B cell (primary cell): ENCODE measurements around the gene ZNF441. TPM values are rescaled to one million over a fixed set of nuclear protein-coding genes. Genes with fewer than 3 reads are reported as not detected.

Source experiments
- ATAC-seq: fragments of 200-7000 bp; cut with Tn5 transposase; one replicate; pipeline ENCODE4 v1.10.0; 2021; ENCODE audit warnings: low read depth, mild to moderate bottlenecking, moderate number of reproducible peaks, moderate library complexity
- CTCF ChIA-PET: fragments of 350-600 bp; sonication (Branson Sonifier 250); formaldehyde crosslinking; loops from one replicate; lab custom pipeline; 2021; ENCODE audit warnings: antibody characterized with exemption, inconsistent platforms; lab: Charles Lee
- POLR2A ChIA-PET: fragments of 350-600 bp; sonication (Branson Sonifier 250); formaldehyde crosslinking; loops from one replicate; lab custom pipeline; 2021; ENCODE audit warnings: antibody characterized with exemption; lab: Charles Lee
- DNase-seq: peaks from one replicate; pipeline ENCODE4 v3.0.0; 2013
- H2AFZ ChIP-seq: 2 replicates; pipeline ENCODE4 v1.6.1; 2012; ENCODE audit warnings: mild to moderate bottlenecking, low read depth, low read length; ENCODE audit not compliant: insufficient read depth, poor library complexity, severe bottlenecking
- H3K27ac ChIP-seq, 2 donors: 1 replicate in 1 of 2; 2 replicates in 1 of 2; pipeline ENCODE4 v1.5.1; 2012 to 2013; ENCODE audit warnings: low read length in 2 of 2, mild to moderate bottlenecking in 2 of 2, moderate library complexity in 1 of 2
- H3K27me3 ChIP-seq, 4 experiments: fragments of 200-600 bp in 1 of 4; sonication (generic) in 1 of 4; replicated peaks in 1 of 4; 1 replicate in 2 of 4; 2 replicates in 2 of 4; pipeline versions ENCODE4 v1.6.1 to v1.7.0; 2013 to 2016; ENCODE audit warnings: low read length in 3 of 4, mild to moderate bottlenecking in 2 of 4, mixed read lengths in 1 of 4, moderate library complexity in 1 of 4; ENCODE audit not compliant: insufficient read depth in 4 of 4, control insufficient read depth in 3 of 4; ENCODE audit errors: control extremely low read depth in 1 of 4
- H3K36me3 ChIP-seq, 2 experiments: replicated peaks in 1 of 2; 1 replicate in 1 of 2; 2 replicates in 1 of 2; pipeline versions ENCODE4 v1.6.1 to v1.7.1; 2013; ENCODE audit warnings: low read length in 1 of 2; ENCODE audit not compliant: insufficient read depth in 2 of 2, control insufficient read depth in 1 of 2; ENCODE audit errors: control extremely low read depth in 1 of 2, extremely low read depth in 1 of 2
- H3K4me1 ChIP-seq, 2 donors: fragments of 200-600 bp in 1 of 2; sonication (generic) in 1 of 2; 1 replicate in 1 of 2; 2 replicates in 1 of 2; pipeline versions ENCODE4 v1.5.1 to v1.6.1; 2013 to 2017; ENCODE audit warnings: low read length in 2 of 2; ENCODE audit not compliant: control insufficient read depth in 2 of 2, insufficient read depth in 2 of 2
- H3K4me2 ChIP-seq: replicated peaks from 2 replicates; pipeline ENCODE3; 2012; ENCODE audit warnings: mild to moderate bottlenecking, low read depth, low read length; ENCODE audit not compliant: poor library complexity, severe bottlenecking
- H3K4me3 ChIP-seq, 5 experiments: fragments of 200-600 bp in 1 of 5; sonication (generic) in 1 of 5; 1 replicate in 3 of 5; 2 replicates in 2 of 5; pipeline versions ENCODE4 v1.5.1 to v1.7.0; 2011 to 2016; ENCODE audit warnings: low read length in 4 of 5, mild to moderate bottlenecking in 4 of 5, low read depth in 2 of 5, control low read depth in 1 of 5, moderate library complexity in 1 of 5; ENCODE audit not compliant: insufficient read depth in 1 of 5; ENCODE audit errors: control extremely low read depth in 1 of 5, extremely low read depth in 1 of 5
- H3K79me2 ChIP-seq: fragments of 200-600 bp; sonication (generic); one replicate; pipeline ENCODE4 v1.6.0; 2016; ENCODE audit warnings: low read length; ENCODE audit not compliant: control insufficient read depth, insufficient read depth
- H3K9ac ChIP-seq: fragments of 200-600 bp; sonication (generic); 2 replicates; pipeline ENCODE4 v1.6.1; 2017; ENCODE audit warnings: mild to moderate bottlenecking, low read length, moderate library complexity
- H3K9me3 ChIP-seq, 3 donors: one replicate each; pipeline versions ENCODE4 v1.6.1 to v1.7.1; 2013; ENCODE audit warnings: low read length in 2 of 3; ENCODE audit not compliant: control insufficient read depth in 2 of 3, insufficient read depth in 1 of 3; ENCODE audit errors: control extremely low read depth in 1 of 3
- H4K20me1 ChIP-seq: 2 replicates; pipeline ENCODE4 v1.6.0; 2012; ENCODE audit warnings: mild to moderate bottlenecking, low read length; ENCODE audit not compliant: insufficient read depth, control insufficient read depth, poor library complexity, severe bottlenecking
- H3K27ac Mint-ChIP-seq: one replicate; pipeline ENCODE4 v1.8.0; 2021; ENCODE audit warnings: mixed read lengths
- H3K27me3 Mint-ChIP-seq: one replicate; pipeline ENCODE4 v1.8.0; 2021; ENCODE audit warnings: mixed read lengths
- H3K4me1 Mint-ChIP-seq: one replicate; pipeline ENCODE4 v1.8.0; 2021; ENCODE audit warnings: mixed read lengths
- H3K4me3 Mint-ChIP-seq: one replicate; pipeline ENCODE4 v1.8.0; 2021; ENCODE audit warnings: mixed read lengths
- H3K9me3 Mint-ChIP-seq: one replicate; pipeline ENCODE4 v1.8.0; 2022; ENCODE audit warnings: mixed read lengths; ENCODE audit not compliant: insufficient read depth
- EZH2 ChIP-seq: IDR thresholded peaks from 2 replicates; pipeline ENCODE4 v1.6.1; 2012; ENCODE audit warnings: borderline replicate concordance, low read depth, mild to moderate bottlenecking, moderate library complexity, low read length; ENCODE audit not compliant: insufficient read depth, poor library complexity, severe bottlenecking
- WGBS: methylation state at CpG from one replicate; pipeline ENCODE4 v1.1.5; 2013; ENCODE audit warnings: missing lambda C conversion rate; ENCODE audit not compliant: insufficient coverage; 5-methylcytosine and 5-hydroxymethylcytosine counted together
- intact Hi-C: fragments of 100-400 bp; cut with micrococcal nuclease; formaldehyde crosslinking; loops from one replicate; pipeline ENCODE4 v1.10.0; 2022
- polyA plus RNA-seq: library from polyadenylated mRNA; depleted of rRNA; stranded (reverse); fragments of >200 nt; gene quantifications from 2 replicates; pipeline ENCODE4 v1.2.3, GENCODE V29; 2012
- total RNA-seq, 2 donors: library from RNA; stranded (reverse); fragments of 120-200 nt in 1 of 2; gene quantifications; 1 replicate in 1 of 2; 2 replicates in 1 of 2; pipeline versions ENCODE4 v1.2.3 to v1.2.4, GENCODE V29; 2013 to 2022
- TF ChIP-seq, protein P1 (sequence below): fragments of 200-600 bp; IDR thresholded peaks from one replicate; pipeline ENCODE4 v1.8.0; 2022; ENCODE audit warnings: antibody characterized with exemption, mild to moderate bottlenecking

The ZNF441 gene
- total and polyA plus RNA-seq, 2 donors (not counting 1 experiment from before 2014, with no cell fraction given), result 7.4 to 43.5 TPM

DNA sequence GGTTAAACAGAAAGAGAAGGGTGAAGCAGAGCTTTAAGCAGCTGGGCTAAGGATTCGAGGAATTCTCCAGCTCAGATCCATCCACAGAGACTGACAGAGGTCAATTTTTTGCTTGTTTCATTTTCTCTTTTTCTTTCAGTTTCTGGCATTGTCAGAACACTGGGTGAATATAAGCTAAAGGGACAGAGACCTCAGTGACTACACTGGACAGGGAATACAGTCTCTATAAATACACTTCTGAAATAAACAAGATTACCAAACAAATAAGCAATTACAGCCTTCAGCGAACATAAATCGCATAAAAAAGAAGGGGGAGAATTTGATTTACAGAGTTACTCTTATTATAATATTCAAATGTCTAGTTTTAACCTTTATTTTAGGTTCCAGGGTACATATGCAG lies 3.7 kb upstream of the ZNF441 start:
- ChIA-PET CTCF (interaction anchor here (1.2 kb wide), 1 partner anchor 35 kb away, joined by 5 read pairs; the partner anchor contains the start of gene ZNF491), POLR2A (no interaction called here)
- no peak overlapping the region for H3K9ac ChIP-seq
- no peaks in the 10 kb centered on the region for H3K36me3 ChIP-seq
- Mint-ChIP-seq H3K4me1 (peaks cover 12% of the 10 kb centered on the region), H3K4me3 (no peak overlapping the region), H3K27me3 (peaks cover 15% of the 10 kb centered on the region), H3K9me3 (peaks cover 11% of the 10 kb centered on the region), H3K27ac (no peak overlapping the region)
- H2AFZ ChIP-seq, result no peak overlapping the region
- H3K27me3 ChIP-seq, result no peaks in the 10 kb centered on the region
- no peak for ATAC-seq
- DNase-seq, result no peak
- peaks cover 5 to 7% (median 7%) of the 10 kb centered on the region in 3 donors for H3K9me3 ChIP-seq
- H3K79me2 ChIP-seq, result peaks cover 19% of the 10 kb centered on the region
- no peaks in the 10 kb centered on the region for H4K20me1 ChIP-seq
- intact Hi-C loops, result no loop called here
- H3K27ac ChIP-seq, result no peak overlapping the region
- H3K4me1 ChIP-seq, result peaks cover 9 to 14% of the 10 kb centered on the region in 2 donors
- no CpG with 5 or more reads among the region's 3 CpGs for WGBS
- TF ChIP-seq, protein P1, sequence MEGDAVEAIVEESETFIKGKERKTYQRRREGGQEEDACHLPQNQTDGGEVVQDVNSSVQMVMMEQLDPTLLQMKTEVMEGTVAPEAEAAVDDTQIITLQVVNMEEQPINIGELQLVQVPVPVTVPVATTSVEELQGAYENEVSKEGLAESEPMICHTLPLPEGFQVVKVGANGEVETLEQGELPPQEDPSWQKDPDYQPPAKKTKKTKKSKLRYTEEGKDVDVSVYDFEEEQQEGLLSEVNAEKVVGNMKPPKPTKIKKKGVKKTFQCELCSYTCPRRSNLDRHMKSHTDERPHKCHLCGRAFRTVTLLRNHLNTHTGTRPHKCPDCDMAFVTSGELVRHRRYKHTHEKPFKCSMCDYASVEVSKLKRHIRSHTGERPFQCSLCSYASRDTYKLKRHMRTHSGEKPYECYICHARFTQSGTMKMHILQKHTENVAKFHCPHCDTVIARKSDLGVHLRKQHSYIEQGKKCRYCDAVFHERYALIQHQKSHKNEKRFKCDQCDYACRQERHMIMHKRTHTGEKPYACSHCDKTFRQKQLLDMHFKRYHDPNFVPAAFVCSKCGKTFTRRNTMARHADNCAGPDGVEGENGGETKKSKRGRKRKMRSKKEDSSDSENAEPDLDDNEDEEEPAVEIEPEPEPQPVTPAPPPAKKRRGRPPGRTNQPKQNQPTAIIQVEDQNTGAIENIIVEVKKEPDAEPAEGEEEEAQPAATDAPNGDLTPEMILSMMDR, result no peak
- no peak for TF ChIP-seq EZH2
- no peak overlapping the region for H3K4me3 ChIP-seq
- H3K4me2 ChIP-seq, result no peak overlapping the region

DNA sequence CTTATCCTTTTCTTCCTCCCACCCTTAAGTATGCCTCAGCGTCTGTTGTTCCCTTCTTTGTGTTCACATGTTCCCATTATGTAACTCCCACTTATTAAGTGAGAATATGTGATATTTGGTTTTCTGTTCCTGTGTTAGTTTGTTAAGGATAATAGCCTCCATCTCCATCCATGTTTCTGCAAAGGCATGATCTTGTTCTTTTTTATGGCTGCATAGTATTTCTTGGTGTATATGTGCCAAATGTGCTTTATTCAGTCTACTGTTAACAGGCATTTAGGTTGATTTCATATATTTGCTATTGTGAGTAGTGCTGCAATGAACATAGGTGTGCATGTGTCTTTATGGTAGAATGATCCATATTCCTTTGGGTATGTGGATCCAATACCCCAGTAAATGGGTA lies 3.2 kb upstream of the ZNF441 start:
- TF ChIP-seq, protein P1, result no peak
- no peak for TF ChIP-seq EZH2
- Histone ChIP-seq H3K9ac (no peak overlapping the region), H3K27me3 (no peaks in the 10 kb centered on the region), H3K9me3 (peaks cover 5 to 7% (median 7%) of the 10 kb centered on the region in 3 donors), H3K36me3 (no peaks in the 10 kb centered on the region), H3K4me2 (no peak overlapping the region), H2AFZ (no peak overlapping the region), H3K79me2 (peaks cover 22% of the 10 kb centered on the region), H3K4me1 (peaks cover 12 to 19% of the 10 kb centered on the region in 2 donors), H3K4me3 (no peak overlapping the region), H4K20me1 (no peaks in the 10 kb centered on the region), H3K27ac (no peak overlapping the region)
- ChIA-PET CTCF (interaction anchor here (1.2 kb wide), 1 partner anchor 34 kb away, joined by 5 read pairs; the partner anchor contains the start of gene ZNF491), POLR2A (no interaction called here)
- Mint-ChIP-seq H3K4me1 (peaks cover 17% of the 10 kb centered on the region), H3K27me3 (peaks cover 15% of the 10 kb centered on the region), H3K27ac (no peak overlapping the region), H3K4me3 (no peak overlapping the region), H3K9me3 (peaks cover 11% of the 10 kb centered on the region)
- no peak for ATAC-seq
- intact Hi-C loops, result no loop called here
- no peak for DNase-seq
- no CpG with 5 or more reads among the region's 1 CpG for WGBS
